Glutamatergic neuron (in vitro differentiated cells): ENCODE results near the gene DGKG. TPM values are rescaled to one million over a fixed set of nuclear protein-coding genes. Genes with fewer than 3 reads are reported as not detected.

Source experiments
- DNase-seq: peaks from one replicate; pipeline ENCODE4 v3.0.0; 2022
- H3K27ac Mint-ChIP-seq: one replicate; pipeline ENCODE4 v1.8.0; 2020; ENCODE audit warnings: mild to moderate bottlenecking, mixed read lengths, inconsistent platforms; ENCODE audit not compliant: unreplicated experiment
- H3K27me3 Mint-ChIP-seq: one replicate; pipeline ENCODE4 v1.8.0; 2020; ENCODE audit warnings: mild to moderate bottlenecking, moderate library complexity, mixed read lengths, inconsistent platforms; ENCODE audit not compliant: unreplicated experiment
- H3K36me3 Mint-ChIP-seq: one replicate; pipeline ENCODE4 v1.8.0; 2020; ENCODE audit warnings: mild to moderate bottlenecking, mixed read lengths, inconsistent platforms; ENCODE audit not compliant: unreplicated experiment
- H3K4me1 Mint-ChIP-seq: one replicate; pipeline ENCODE4 v1.8.0; 2020; ENCODE audit warnings: mild to moderate bottlenecking, low read depth, mixed read lengths, inconsistent platforms; ENCODE audit not compliant: unreplicated experiment
- H3K4me3 Mint-ChIP-seq: one replicate; pipeline ENCODE4 v1.8.0; 2020; ENCODE audit warnings: mild to moderate bottlenecking, mixed read lengths, inconsistent platforms; ENCODE audit not compliant: unreplicated experiment
- H3K9me3 Mint-ChIP-seq: one replicate; pipeline ENCODE4 v1.8.0; 2020; ENCODE audit warnings: mild to moderate bottlenecking, moderate library complexity, mixed read lengths, inconsistent platforms; ENCODE audit not compliant: unreplicated experiment
- total RNA-seq: library from RNA; stranded (reverse); fragmentation: NEBNext Ultra II Directional; extraction: Animal tissue kit (Norgen Biotek cat#: 25700); gene quantifications from one replicate; pipeline ENCODE4 v1.2.1, GENCODE V29; 2021; ENCODE audit not compliant: unreplicated experiment
- TF ChIP-seq, protein P1 (sequence below): fragments of 200-600 bp; sonication (generic); IDR thresholded peaks from one replicate; pipeline ENCODE4 v1.5.0; 2021; ENCODE audit not compliant: partially characterized antibody, unreplicated experiment

Gene DGKG
- total RNA-seq, 1 donor from 2014 or later = 24.1 TPM

- Mint-ChIP-seq H3K4me1 (no peaks in the 10 kb centered on the region), H3K9me3 (peaks cover 3% of the 10 kb centered on the region), H3K4me3 (no peak overlapping the region), H3K27me3 (no peaks in the 10 kb centered on the region), H3K27ac (no peak overlapping the region), H3K36me3 (peaks cover 4% of the 10 kb centered on the region)
- no peak for DNase-seq
- TF ChIP-seq, protein P1, sequence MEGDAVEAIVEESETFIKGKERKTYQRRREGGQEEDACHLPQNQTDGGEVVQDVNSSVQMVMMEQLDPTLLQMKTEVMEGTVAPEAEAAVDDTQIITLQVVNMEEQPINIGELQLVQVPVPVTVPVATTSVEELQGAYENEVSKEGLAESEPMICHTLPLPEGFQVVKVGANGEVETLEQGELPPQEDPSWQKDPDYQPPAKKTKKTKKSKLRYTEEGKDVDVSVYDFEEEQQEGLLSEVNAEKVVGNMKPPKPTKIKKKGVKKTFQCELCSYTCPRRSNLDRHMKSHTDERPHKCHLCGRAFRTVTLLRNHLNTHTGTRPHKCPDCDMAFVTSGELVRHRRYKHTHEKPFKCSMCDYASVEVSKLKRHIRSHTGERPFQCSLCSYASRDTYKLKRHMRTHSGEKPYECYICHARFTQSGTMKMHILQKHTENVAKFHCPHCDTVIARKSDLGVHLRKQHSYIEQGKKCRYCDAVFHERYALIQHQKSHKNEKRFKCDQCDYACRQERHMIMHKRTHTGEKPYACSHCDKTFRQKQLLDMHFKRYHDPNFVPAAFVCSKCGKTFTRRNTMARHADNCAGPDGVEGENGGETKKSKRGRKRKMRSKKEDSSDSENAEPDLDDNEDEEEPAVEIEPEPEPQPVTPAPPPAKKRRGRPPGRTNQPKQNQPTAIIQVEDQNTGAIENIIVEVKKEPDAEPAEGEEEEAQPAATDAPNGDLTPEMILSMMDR = no peak
These were observed 18.8 kb upstream of the DGKG start for GRCh38 chr3:186380622-186381380.

DNA sequence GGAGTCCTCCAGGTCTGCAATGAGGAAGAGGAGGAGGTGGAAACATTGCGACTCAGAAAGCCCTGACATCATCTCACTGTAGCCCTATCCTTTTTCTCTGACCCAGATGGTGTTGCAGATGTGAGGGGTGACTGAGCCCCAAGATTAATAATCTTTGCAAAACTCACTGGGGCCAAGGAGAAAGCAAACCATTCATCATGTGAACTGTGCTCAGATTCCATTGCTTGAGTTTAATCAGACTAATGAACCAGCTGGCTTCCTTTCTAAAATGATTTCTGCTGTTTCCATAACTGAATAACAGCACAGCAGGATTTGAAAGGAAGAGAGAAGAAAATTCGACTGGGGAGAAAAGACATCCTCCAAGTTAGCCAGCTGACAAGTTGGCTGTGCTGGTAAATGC is 13.4 kb upstream of the DGKG start:
- Mint-ChIP-seq H3K27me3 (no peaks in the 10 kb centered on the region), H3K4me3 (no peak overlapping the region), H3K36me3 (peaks cover 4% of the 10 kb centered on the region), H3K9me3 (peaks cover 3% of the 10 kb centered on the region), H3K27ac (no peak overlapping the region), H3K4me1 (peaks cover 2% of the 10 kb centered on the region)
- DNase-seq = no peak
- TF ChIP-seq, protein P1 = no peak

GRCh38 chr3:186374376-186374775 is 12.3 kb upstream of the DGKG start:
- TF ChIP-seq, protein P1 = no peak
- Mint-ChIP-seq H3K9me3 (peaks cover 3% of the 10 kb centered on the region), H3K4me1 (peaks cover 2% of the 10 kb centered on the region), H3K27me3 (no peaks in the 10 kb centered on the region), H3K36me3 (peaks cover 4% of the 10 kb centered on the region), H3K27ac (no peak overlapping the region), H3K4me3 (no peak overlapping the region)
- DNase-seq = no peak

- peaks cover 3% of the 10 kb centered on the region for H3K36me3 Mint-ChIP-seq
- H3K27ac Mint-ChIP-seq = no peak overlapping the region
- TF ChIP-seq, protein P1 = no peak
- DNase-seq = no peak
- no peak overlapping the region for H3K4me3 Mint-ChIP-seq
- H3K27me3 Mint-ChIP-seq = peaks cover 1% of the 10 kb centered on the region
- H3K4me1 Mint-ChIP-seq = no peaks in the 10 kb centered on the region
- H3K9me3 Mint-ChIP-seq = no peaks in the 10 kb centered on the region
These were observed 7.2 kb upstream of the DGKG start for GRCh38 chr3:186369217-186369616.

DNA sequence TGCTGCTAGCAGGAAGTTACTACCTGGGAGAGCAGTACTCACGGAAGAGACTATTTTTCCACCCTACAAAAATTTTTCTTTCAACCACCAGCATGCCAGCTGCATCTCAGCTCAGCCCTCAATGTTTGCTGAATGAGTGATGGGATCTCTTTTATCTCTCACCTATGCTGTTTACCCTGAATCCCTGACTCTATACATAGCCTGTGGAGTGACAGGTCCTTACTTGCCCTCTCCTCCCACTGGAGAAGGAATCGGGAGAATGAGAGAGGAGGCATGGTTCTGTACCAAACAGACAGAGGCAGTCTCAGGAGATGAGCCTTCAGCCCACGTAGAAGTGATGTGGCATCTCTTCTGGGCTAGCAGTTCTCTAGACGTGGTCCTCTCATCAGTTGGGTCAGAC is 6.7 kb upstream of the DGKG start:
- H3K4me3 Mint-ChIP-seq = no peak overlapping the region
- H3K4me1 Mint-ChIP-seq = no peaks in the 10 kb centered on the region
- no peak for DNase-seq
- no peak overlapping the region for H3K27ac Mint-ChIP-seq
- H3K9me3 Mint-ChIP-seq = no peaks in the 10 kb centered on the region
- peaks cover 8% of the 10 kb centered on the region for H3K36me3 Mint-ChIP-seq
- TF ChIP-seq, protein P1 = no peak
- peaks cover 3% of the 10 kb centered on the region for H3K27me3 Mint-ChIP-seq
